Measurements from ENCODE around the gene KRTAP10-1. TPM values are rescaled to one million over a fixed set of nuclear protein-coding genes. Genes with fewer than 3 reads are reported as not detected.

Gene KRTAP10-1
- polyA plus RNA-seq, 4 donors, result not detected

DNA sequence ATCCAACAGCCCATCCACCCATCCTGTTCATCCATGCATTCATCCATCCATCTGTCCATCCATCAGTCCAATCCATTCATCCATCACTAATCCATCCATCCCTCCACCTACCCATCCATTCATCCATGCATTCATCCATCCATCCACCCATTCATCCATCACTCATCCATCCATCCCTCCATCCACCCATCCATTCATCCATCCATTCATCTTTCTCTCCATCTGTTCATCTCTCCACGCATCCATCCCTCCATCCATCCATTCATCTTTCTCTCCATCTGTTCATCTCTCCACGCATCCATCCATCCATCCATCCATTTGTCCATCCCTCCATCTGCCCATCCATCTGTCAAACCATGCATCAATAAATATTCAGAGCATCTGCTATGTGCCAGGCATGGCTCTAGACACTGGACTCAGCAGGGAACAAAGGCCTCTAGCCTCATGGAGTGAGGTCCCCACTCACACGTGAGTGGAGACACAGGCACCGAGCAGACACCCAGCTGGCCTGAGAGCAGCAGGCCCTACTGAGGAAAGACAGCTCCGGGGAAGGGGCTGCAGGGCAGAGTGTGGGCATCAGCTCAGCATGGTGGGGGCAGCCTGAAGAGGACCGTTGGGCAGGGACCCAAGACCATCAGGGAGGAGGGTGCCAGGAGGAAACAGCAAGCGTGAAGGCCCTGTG, 9.6 kb downstream of the KRTAP10-1 start:
- no peak for DNase-seq (ENCODE audit: low read depth in 4 of 4, low spot score in 3 of 4)

DNA sequence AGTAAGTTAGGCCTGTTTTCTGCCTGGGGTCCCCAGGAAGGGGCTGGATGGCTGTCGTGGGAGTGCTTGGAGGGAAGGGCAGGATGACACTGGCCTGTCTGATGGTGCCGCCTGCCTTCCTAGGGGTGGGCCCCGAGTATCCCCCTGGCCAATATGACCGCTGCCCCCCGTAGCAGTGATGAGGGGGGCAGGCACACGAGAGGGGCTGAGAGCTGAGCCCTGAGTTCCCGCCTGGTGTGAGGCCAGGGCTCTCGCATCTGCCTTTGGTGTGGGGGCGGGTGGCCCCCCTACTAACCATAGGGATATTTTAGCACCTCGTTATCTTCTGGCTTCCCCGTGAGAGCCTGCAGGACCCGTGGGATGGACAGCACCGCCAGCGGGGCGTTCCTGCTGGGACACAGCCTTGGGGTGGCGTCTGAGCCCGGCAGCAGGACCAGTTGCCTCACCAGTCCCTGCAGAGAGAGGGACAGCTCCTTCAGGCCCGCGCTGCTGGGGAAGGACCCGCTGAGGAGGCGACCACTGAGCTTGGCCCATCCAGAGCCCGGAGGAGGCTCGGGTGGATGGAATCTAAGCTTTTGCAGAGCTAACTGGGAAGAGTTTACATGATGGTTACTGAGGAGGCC, 10.4 kb downstream of the KRTAP10-1 start:
- DNase-seq (ENCODE audit: low read depth in 4 of 4, low spot score in 3 of 4), result no peak

DNA sequence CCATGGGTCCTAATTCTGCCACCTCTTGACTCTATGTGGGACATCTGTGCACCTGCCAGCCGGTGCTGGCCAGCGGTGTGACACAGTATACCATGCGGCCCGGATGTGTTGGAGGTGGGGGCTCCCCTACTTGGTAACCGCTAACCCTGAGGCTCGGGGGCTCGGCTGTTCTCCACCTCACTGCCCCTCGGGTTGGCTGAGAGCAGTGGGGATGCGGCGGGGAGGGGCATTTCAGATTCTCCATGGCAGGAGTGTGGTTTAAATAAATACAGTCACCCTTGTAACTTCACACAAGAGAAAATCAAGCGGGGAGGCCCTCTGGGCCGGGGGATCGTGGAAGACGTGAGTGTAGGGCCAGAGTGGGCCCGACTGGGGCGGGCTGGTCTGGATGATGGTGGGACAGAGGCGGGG, 11.0 kb downstream of the KRTAP10-1 start:
- DNase-seq (ENCODE audit: low read depth in 4 of 4, low spot score in 3 of 4), result no peak

DNA sequence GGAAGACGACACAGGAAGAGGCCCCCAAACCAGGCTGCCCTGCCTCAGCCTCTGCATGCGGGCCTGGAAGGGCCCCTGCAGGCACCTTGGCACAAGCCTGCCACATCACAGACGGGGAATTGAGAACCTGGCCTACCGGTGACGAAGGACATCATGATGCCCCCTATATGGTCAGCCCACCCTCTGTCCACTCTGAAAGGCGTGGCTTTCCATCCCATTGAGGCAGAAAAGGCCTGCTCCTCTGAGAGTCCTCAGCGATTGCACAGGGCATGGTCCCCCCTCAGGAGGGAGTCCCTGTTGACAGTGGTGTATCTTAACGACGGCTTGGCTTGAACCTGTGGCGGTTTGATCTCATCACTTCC, 11.4 kb downstream of the KRTAP10-1 start:
- no peak for DNase-seq (ENCODE audit: low read depth in 4 of 4, low spot score in 3 of 4)

DNA sequence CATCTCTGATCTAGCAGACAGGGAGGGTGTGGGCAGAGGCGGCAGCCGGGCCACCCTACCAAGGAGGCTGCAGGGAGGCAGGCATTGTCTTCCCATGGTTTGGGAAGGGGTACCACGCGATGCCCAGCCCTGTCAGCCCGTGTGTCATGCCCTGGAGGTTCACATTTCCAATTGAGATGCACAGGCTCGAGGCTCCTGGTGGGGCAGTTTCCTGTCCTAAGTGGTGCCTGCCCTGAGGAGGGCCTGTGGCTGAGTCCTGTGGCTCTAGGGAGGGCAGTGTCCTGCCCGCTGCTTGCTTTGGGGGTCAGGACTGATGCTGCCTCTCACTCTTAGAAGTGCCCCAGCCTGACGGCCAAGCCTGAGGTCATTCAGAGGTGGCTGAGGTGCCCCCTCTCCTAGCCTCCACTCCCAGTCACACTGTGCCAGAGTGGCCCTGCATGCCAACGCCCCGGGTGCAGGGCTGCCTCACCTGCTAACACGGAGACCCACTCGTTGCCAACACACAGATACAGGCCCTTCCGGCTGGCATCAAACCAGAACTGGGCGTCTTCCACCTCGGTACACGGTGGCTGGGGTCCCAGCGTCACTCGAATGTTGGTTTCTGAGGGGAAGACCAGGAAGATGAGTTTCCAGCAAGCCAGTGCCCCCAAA, 11.9 kb downstream of the KRTAP10-1 start:
- DNase-seq (ENCODE audit: low read depth in 4 of 4, low spot score in 3 of 4), result no peak

DNA sequence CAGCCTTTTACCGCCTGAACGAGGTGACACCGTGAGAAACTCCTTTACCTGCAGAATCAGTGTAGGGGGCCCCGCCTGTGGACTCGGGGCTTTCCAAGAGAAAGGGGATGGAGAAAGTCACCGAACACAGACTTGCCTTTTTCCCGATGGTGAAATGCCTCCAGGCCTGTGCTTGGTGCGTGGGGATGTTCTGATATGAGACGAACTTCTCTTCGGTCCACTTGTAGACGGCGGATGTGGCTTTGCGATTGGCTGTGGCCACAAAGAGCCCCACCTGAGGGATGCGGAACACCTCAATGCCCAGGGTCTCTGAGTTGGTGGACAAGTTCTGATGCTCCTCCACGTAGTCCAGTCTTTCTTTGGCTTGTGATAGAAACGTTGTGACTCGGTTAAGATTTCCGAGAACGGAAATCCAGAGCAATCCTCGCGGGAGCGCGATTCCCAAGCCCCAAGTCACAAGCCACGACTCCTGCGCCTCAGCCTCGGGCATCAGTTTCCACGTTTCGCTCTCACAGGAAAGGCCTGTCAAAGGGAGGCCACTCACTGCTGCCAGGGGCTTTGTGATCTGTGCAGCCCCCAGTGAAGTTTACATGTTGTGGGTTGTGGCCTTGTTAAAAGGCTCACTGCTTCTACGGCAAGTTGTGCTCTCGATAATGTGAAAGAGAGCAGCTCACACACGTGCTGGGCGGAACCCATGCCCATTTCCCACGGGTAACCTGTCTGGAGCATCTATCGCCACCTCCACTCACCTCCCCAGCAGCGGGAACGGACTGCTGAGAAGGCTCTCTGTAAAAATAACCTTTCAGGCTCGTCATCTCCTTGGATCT, 12.6 kb downstream of the KRTAP10-1 start:
- DNase-seq (ENCODE audit: low read depth in 4 of 4, low spot score in 3 of 4), result no peak

DNA sequence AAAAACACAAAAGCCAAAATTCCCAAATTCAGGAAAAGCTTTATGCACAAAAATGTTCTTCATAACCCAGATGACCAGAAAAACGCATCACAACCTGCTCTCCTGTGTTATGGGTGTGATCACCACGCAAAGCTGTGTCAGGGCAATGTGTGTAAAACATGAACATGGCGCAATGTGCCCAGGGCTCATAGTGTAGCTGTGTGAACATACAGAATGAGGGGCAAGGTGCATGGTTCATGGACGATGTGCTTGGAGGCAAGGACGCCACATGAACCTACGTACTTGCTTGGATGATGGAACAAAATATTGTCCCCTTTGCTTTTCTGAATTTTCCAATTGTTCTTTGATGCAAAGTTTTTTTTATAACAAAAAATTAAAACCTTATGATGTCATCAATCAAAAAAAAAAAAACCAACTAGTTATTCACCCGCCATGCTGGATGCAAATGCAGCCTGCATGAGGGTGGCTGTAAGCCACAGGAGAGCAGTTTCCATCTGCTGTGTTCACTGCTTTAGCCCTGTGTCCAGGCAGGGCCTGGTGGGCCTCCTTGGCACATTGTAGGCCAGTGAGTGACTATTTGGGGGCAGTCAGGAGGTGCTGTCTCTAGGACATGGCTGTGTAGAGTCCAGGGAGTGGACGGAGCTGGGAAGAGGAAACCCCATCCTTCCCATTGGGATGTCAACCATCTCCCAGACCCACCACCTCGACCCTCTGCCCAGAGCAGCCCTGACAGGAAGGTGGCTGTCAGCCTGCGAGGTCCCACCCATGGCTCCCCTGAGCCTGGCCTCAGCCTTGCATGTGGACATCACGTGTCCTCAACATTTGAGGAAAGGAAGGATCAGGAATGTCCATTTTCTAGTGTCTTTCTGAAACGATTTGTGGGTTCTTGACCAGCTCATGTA, 13.6 kb downstream of the KRTAP10-1 start:
- no peak for DNase-seq (ENCODE audit: low read depth in 4 of 4, low spot score in 3 of 4)

DNA sequence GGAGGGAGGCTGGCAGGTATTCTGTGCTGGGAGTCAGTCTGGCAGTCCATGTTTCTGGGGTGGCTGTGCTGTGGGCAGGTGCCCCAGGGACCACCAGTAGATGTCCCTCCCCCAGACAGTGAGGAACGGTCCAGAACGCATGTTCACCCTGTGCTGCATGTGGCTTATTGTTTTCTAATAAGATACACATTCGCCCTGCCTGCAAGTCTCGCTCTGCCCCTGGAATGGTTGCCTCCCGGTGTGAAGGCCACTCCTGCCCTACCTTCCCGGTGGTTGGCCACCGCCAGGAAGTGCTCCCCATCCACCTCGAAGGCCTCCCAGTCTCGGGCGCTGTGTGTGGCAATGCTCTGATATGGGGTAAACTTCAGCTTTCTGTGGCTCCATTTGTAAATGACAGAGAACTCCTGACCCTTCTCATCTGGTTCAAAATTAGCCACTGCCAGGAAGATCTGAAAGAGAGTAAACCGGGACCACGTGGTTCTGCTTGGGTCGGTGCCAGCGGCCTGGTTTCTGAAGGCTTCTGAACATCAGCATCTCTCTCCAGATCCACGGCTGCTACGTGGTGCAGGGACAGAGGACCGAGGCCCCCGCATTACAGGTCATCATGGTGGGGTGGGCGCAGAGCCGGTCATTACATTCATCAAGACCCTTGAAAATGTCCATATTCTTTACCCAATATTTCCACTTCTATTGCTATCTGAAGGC, 14.5 kb downstream of the KRTAP10-1 start:
- DNase-seq (ENCODE audit: low read depth in 4 of 4, low spot score in 3 of 4), result no peak

DNA sequence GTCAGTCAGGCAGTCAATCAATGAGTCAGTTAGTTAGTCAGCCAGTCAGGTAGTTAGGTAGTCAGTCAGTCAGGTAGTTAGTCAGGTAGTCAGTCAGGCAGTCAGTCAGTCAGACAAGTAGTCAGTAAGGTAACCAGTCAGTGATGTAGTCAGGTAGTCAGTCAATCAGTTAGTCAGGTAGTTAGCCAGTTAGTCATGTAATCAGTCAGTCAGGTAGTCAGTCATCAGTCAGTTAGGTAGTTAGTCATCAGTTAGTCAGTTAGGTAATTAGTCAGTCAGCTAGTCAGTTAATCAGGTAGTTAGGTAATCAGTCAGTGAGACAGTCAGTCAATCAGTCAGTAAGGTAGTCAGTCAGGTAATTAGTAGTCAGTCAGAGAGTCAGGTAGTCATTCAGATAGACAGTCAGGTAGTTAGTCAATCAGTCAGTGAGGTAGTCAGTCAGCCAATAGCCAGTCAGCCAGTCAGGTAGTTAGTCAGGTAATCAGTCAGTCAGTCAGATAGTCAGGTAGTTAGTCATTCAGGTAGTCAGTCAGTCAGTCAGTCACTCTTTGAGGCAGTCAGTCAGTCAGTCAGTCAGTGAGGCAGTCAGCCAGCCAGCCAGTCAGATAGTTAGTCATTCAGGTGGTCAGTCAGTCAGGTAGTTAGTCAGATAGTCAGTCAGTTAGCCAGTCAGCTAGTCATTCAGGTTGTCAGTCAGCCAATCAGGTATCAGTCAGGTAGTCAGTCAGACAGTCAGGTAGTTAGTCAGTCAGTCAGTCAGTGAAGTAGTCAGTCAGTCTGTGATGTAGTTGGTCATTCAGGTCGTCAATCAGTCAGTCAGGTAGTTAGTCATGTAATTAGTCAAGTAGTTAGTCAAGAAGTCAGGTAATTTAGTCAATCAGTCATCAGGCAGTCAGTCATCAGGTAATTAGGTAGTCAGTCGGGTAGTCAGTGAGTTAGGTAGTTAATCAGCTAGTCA, 15.3 kb downstream of the KRTAP10-1 start:
- no peak for DNase-seq (ENCODE audit: low read depth in 4 of 4, low spot score in 3 of 4)

DNA sequence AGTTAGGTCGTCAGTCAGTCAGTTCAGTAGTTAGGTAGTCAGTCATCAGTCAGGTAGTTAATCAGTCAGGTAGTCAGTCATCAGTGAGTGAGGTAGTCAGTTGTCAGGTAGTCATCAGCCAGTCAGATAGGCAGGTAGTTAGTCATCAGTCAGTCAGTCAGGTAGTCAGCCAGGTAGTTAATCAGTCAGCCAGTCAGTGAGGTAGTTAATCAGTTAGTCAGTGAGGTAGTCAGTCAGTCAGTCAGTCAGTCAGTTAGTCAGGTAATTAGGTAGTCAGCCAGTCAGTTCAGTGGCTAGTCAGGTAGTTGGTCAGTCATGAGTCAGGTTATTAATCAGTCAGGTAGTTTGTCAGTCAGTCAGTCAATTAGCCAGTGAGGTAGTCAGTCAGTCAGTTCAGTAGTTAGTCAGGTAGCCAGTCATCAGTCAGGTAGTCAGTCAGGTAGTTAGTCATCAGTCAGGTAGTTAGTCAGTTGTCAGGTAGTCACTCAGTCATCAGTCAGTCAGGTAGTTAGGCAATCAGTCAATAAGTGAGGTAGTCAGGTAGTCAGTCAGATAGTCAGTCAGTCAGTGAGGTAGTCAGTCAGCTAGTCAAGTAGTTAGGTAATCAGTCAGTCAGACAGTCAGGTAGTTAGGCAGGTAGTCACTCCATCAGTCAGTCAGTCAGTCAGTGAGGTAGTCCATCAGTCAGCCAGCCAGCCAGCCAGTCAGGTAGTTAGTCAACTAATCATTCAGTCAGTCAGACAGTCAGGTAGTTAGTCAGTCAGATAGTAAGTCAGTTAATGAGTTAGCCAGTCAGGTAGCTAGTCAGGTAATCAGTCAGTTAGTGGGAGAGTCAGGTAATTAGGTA, 16.2 kb downstream of the KRTAP10-1 start:
- DNase-seq (ENCODE audit: low read depth in 4 of 4, low spot score in 3 of 4), result no peak

DNA sequence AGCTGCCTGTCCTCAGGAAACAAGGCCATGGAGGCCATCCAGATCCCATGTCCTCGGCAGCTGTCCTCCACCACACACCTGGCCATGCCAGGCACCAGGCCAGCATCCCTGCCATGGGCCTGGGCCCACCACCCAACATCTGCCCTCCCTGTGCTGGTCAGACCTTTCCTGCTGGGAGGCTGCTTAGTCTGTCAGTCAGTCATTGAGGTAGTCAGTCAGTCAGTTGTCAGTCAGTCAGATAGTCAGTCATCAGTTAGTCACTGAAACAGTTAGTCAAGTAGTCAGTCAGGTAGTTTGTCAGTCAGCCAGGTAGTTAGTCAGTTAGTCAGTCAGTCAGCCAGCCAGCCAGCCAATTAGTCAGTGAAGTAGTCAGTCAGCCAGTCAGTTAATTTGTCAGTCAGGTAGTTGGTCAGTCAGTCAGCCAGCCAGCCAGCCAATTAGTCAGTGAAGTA, 17.2 kb downstream of the KRTAP10-1 start:
- no peak for DNase-seq (ENCODE audit: low read depth in 4 of 4, low spot score in 3 of 4)

DNA sequence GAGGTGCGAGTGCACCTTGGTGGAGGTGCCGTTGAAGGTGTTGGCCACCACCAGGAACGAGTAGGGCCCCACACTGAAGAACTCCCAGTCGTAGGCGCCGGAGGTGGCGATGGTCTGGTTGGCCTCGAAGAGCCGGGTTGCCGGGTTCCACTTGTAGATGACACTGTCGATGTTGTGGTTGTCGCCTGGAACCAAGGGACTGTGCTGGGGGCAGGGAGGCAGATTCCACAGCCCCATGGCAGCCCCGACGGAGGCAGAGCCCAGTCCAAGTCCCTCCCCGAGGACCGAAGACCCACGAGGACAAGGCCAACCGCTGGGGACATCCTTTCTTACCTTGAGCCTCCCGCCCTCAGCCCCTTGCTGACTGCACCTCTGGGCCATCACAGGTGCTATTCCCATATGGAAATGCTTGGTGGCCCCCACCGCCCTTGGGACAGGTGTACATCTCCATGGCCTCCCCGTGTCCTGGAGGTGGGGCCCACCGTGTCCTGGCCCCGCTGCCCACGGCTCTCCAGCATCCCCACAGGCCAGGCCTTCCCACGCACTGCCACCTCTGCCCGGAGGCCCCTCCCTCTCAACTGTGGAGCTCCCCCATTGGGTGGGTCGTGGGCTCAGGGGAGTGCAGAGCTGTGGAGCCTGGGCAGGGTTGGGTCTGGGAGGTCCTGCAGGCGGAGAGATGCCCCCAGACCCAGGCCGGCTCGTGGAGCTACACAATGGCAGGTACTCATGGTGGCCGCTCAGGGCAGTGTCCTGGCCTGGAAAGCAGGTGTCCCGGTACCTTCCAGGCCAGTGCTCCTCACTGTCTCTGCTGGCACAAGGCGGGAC, 17.9 kb downstream of the KRTAP10-1 start:
- DNase-seq (ENCODE audit: low read depth in 4 of 4, low spot score in 3 of 4), result no peak

DNA sequence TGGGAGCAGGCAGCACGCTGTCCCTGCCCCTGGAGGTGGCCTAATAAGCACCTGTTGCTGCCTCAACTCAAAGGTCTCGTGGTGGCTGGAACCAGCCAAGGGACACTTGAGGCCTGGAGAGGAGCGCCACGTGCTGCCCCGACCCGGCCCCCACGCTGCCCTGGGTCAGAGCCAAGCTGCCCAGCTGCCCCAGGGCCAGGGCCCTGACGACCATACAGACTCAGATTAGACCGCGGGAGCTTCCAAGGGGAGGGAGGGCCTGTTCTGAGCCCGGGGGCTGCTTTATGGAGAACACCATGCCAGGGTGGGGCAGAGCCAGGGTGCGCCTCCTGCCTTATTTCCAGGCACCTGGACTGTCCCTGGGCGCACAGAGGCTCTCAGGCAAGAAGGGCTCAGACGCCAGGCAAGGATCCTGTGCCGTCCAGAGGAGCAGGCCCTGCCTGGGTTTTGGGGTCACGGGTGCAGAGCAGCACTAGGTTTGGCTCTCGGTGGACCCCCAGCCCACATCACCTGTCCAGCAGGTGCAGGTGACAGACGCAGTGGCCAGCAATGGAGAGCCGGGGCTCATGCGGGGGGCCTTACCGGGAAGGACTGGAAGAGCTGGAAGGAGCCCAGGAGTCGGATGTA, 18.6 kb downstream of the KRTAP10-1 start:
- no peak for DNase-seq (ENCODE audit: low read depth in 4 of 4, low spot score in 3 of 4)

DNA sequence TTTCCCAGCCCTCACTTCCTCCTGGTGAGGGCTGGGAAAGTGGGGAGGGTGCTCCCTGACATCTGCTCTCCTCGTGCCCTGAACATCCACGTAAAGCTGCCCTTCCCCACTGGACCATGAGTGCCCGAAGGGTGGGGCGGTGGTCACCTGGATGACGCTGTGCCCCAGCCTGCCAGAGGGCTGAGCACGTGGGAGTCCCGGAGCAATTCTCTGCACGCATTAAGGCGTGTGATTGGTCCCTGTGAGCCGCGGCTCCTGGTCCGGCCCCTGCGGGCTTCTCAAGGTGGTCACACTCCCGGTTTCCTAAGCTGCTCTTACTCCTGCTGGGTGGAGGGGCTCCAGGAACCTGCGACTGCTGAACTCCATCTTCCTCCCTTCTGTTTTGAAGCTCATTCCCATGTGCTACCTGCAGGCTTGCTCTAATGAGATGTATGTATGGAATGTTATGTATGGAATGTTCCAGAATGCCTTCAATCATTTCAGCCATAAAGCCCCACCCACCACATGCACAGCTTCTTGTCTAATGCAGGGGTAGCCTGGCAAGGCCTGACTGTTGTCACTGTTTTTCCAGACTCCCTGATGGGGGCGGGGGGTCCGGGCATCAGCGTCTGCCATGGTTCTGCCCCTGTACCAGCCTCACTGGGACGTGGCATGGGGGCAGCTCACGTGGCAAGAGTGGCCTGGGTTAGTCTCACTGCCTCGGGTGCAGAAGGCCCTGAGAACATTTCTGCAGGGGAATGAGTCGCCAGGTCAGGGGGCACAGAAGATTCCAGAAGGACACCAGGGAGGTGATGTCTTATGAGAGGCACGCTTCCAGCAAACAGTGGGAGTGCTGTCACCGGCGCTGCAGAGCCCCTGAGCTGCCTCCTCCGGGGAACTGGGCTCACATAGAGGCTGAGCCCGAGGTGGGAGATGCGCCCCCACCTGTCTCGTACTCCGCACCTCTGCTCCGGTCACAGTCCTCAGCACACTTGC, 19.4 kb downstream of the KRTAP10-1 start:
- DNase-seq (ENCODE audit: low read depth in 4 of 4, low spot score in 3 of 4), result no peak

All from right renal pelvis (tissue), 4 donors.